KOPT-K1 (cell line): ENCODE data around the gene CDC42EP5.
A peak's percentile ranks its signal among the peaks of the same experiment; 100 is the strongest.
"Not testable (repeated sequence)": the region's sequence is repeated elsewhere in the genome, so short reads cannot be mapped to it uniquely, and the experiment has no call there.

Experiments
- H3K27ac ChIP-seq: fragments of 200-600 bp; sonication (generic); 2 replicates; pipeline ENCODE4 v1.5.1; 2016; ENCODE audit warnings: antibody characterized with exemption, mild to moderate bottlenecking, low read depth, low read length; ENCODE audit not compliant: poor library complexity, severe bottlenecking
- H3K36me3 ChIP-seq: fragments of 200-600 bp; sonication (generic); 2 replicates; pipeline ENCODE4 v1.5.1; 2017; ENCODE audit warnings: antibody characterized with exemption, mild to moderate bottlenecking, low read length, moderate library complexity; ENCODE audit not compliant: insufficient read depth
- H3K9me3 ChIP-seq: fragments of 200-600 bp; sonication (generic); 2 replicates; pipeline ENCODE4 v1.5.1; 2017; ENCODE audit warnings: antibody characterized with exemption, low read length, mild to moderate bottlenecking; ENCODE audit not compliant: insufficient read depth, poor library complexity, severe bottlenecking

CDC42EP5 gene

GRCh38 chr19:54473892-54474372 lies 836 bp upstream of the CDC42EP5 start:
- H3K9me3 ChIP-seq, result no peaks in the 10 kb centered on the region
- no peak overlapping the region for H3K27ac ChIP-seq

GRCh38 chr19:54470991-54471782 lies 1.9 kb downstream of the CDC42EP5 start:
- H3K36me3 ChIP-seq, result no peaks in the 10 kb centered on the region
- no peak overlapping the region for H3K27ac ChIP-seq
- no peaks in the 10 kb centered on the region for H3K9me3 ChIP-seq

More at GRCh38 chr19:54473892-54474372, 836 bp upstream of the CDC42EP5 start:
- H3K36me3 ChIP-seq, result no peaks in the 10 kb centered on the region

DNA sequence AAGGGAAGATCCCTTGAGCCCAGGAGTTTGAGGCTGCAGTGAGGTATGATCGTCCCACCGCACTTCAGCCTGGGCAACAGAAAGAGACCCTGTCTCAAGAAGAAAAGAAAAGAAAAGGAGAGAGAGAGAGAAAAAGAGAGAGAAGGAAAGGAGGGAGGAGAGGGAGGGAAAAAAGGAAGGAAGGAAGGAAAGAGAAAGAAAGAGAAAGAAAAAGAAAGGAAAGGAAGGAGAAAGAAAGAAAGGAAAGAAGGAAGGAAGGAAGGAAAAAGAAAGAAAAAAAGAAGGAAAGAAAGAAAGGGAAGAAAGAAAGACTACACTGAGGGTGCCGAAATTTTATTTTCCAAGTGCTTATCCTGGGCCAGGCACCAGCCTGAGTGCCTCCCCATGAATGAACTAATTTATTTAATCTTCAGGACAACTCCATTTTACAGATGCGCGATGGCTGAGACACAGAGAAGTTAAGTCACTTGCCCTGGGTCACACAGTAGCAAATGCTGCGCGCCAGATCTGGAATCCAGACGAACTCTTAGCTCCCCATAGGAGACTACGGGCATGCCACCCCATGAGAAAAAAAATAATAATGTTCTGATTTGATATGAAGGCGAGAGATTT lies 2.7 kb downstream of the CDC42EP5 start:
- no peak overlapping the region for H3K27ac ChIP-seq

GRCh38 chr19:54469496-54469934 lies 3.6 kb downstream of the CDC42EP5 start:
- H3K36me3 ChIP-seq, result no peaks in the 10 kb centered on the region
- no peaks in the 10 kb centered on the region for H3K9me3 ChIP-seq
- no peak overlapping the region for H3K27ac ChIP-seq

More for the DNA sequence above, 2.7 kb downstream of the CDC42EP5 start:
- H3K36me3 ChIP-seq, result no peaks in the 10 kb centered on the region
- no peaks in the 10 kb centered on the region for H3K9me3 ChIP-seq

- H3K36me3 ChIP-seq, result peaks cover 20% of the 10 kb centered on the region
- not testable (repeated sequence) for H3K9me3 ChIP-seq, H3K27ac ChIP-seq
These were observed 7.0 kb downstream of the CDC42EP5 start for GRCh38 chr19:54466110-54466480.

DNA sequence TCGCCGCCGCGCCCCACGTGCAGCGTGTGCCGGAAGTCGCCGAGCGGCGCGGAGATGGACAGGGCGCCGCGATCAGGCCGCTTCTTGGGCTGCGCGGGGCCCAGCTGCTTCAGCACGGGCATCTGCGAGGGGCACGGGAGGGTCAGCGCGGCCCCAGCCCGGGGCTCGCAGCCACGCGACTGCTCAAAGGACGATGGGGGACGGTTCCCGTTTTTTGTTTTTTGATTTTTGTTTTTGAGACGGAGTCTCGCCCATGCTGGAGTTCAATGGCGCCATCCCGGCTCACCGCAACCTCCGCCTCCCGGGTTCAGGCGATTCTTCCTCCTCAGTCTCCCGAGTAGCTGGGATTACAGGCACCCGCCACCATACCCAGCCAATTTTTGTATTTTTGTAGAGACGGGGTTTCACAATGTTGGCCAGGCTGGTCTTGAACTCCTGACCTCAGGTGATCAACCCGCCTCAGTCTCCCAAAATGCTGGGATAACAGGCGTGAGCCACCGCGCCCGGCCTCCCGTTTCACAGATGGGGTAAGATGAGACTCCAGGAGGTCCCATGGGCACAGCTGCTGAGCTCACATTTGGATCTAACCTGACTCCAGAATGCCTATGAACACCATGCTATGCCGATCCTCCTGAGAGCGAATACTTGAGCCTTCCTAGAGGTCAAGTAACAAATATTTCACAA lies 7.5 kb downstream of the CDC42EP5 start:
- H3K36me3 ChIP-seq, result peaks cover 25% of the 10 kb centered on the region
- H3K27ac ChIP-seq, result no peak overlapping the region
- H3K9me3 ChIP-seq, result no peaks in the 10 kb centered on the region

- Histone ChIP-seq H3K36me3 (peaks cover 31% of the 10 kb centered on the region), H3K9me3 (no peaks in the 10 kb centered on the region), H3K27ac (peak overlapping the region; percentile 47)
These were observed 8.3 kb downstream of the CDC42EP5 start for GRCh38 chr19:54464630-54465425.

DNA sequence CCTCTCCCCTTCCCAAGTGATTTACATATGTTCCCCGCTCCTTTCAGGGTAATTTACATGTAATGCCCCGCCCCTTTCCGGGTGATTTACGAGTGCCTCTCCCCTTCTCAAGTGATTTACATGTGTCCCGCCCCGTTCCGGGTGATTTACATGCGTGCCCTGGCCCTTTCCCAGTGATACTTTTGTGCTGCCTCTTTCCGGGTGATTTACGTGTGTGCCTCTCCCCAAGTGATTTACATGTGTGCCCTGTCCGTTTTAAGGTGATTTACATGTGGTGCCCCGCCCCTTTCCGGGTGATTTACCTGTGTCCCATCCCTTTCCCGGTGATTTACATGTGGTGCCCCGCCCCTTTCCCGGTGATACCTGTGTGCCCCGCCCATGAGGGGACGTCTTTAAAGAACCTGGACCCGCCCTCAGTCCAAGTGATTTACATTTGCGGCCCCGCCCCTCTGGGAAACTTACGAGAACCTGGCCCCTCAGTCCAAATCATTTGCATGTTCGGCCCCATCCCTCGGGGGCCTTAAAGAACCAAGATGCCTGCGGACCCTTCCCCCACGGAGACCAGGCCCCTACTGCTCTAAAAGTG lies 9.0 kb downstream of the CDC42EP5 start:
- peak overlapping the region; percentile 47 for H3K27ac ChIP-seq
- peaks cover 38% of the 10 kb centered on the region for H3K36me3 ChIP-seq
- H3K9me3 ChIP-seq, result no peaks in the 10 kb centered on the region

GRCh38 chr19:54463531-54464043 lies 9.5 kb downstream of the CDC42EP5 start, which contains the start of gene LENG9:
Gene LENG9 (minus strand): TSS chr19:54463778. CDS start chr19:54463526, 252 bp downstream.
- H3K9me3 ChIP-seq, result no peaks in the 10 kb centered on the region
- peak within 1 kb of the TSS; percentile 47 for H3K27ac ChIP-seq
- peaks cover 43% of the 10 kb centered on the region for H3K36me3 ChIP-seq

GRCh38 chr19:54462655-54463530 lies 10.2 kb downstream of the CDC42EP5 start:
- peaks cover 50% of the 10 kb centered on the region for H3K36me3 ChIP-seq
- H3K27ac ChIP-seq, result no peak overlapping the region
- no peaks in the 10 kb centered on the region for H3K9me3 ChIP-seq

- Histone ChIP-seq H3K36me3 (peaks cover 57% of the 10 kb centered on the region), H3K27ac (no peak overlapping the region), H3K9me3 (no peaks in the 10 kb centered on the region)
These were observed 10.9 kb downstream of the CDC42EP5 start for GRCh38 chr19:54462047-54462654.

DNA sequence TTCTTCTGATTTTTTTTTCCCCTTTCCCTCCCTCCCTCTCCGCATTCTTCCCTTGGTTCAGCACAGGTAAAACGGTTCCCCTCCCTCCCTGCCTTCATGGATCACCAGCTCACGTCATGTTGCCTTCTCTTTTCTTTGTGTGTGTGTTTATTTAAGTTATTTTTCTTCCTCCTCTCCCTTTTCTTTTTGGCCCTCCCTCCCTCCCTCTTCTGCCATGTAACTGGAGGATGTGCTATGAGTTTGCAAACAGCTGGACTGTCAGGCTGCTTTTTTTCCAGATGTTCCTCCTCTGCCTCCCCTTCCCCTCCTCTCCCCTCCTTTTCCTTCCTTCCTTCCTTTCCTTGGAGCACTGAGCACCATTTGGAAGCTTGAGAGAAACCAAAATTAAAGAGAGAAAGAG lies 11.5 kb downstream of the CDC42EP5 start:
- peaks cover 63% of the 10 kb centered on the region for H3K36me3 ChIP-seq
- H3K9me3 ChIP-seq, result no peaks in the 10 kb centered on the region
- H3K27ac ChIP-seq, result no peak overlapping the region

GRCh38 chr19:54461210-54461609 lies 11.9 kb downstream of the CDC42EP5 start:
- Histone ChIP-seq H3K36me3 (peaks cover 67% of the 10 kb centered on the region), H3K27ac (no peak overlapping the region), H3K9me3 (no peaks in the 10 kb centered on the region)
